Measurements from ENCODE around the gene TDP1. TPM values are rescaled to one million over a fixed set of nuclear protein-coding genes. Genes with fewer than 3 reads are reported as not detected.

TDP1 gene
- total RNA-seq, 1 donor from 2014 or later = 40.2 TPM

- DNase-seq (ENCODE audit: low read depth) = no peak
- H3K4me3 ChIP-seq (ENCODE audit: low read depth, low read length) = no peak overlapping the region
- TF ChIP-seq CTCF (conservative IDR thresholded peaks at IDR 0.05; ENCODE audit: low read depth, low read length) = no peak
Measured at GRCh38 chr14:90000935-90001334, 45.2 kb downstream of the TDP1 start.

- no peak overlapping the region for H3K4me3 ChIP-seq (ENCODE audit: low read depth, low read length)
- no peak for TF ChIP-seq CTCF (conservative IDR thresholded peaks at IDR 0.05; ENCODE audit: low read depth, low read length)
Measured at GRCh38 chr14:90003526-90004307, 48.0 kb downstream of the TDP1 start.

GRCh38 chr14:90005441-90005840 lies 49.7 kb downstream of the TDP1 start:
- H3K4me3 ChIP-seq (ENCODE audit: low read depth, low read length) = no peak overlapping the region
- TF ChIP-seq CTCF (conservative IDR thresholded peaks at IDR 0.05; ENCODE audit: low read depth, low read length) = no peak
- no peak for DNase-seq (ENCODE audit: low read depth)

More at GRCh38 chr14:90003526-90004307, 48.0 kb downstream of the TDP1 start:
- no peak for DNase-seq (ENCODE audit: low read depth)

- no peak overlapping the region for H3K4me3 ChIP-seq (ENCODE audit: low read depth, low read length)
- DNase-seq (ENCODE audit: low read depth) = no peak
- TF ChIP-seq CTCF (conservative IDR thresholded peaks at IDR 0.05; ENCODE audit: low read depth, low read length) = no peak
Measured at GRCh38 chr14:90005939-90006530, 50.3 kb downstream of the TDP1 start.

GRCh38 chr14:90017371-90017770 lies 61.6 kb downstream of the TDP1 start:
- no peak for DNase-seq (ENCODE audit: low read depth)
- TF ChIP-seq CTCF (conservative IDR thresholded peaks at IDR 0.05; ENCODE audit: low read depth, low read length) = no peak
- H3K4me3 ChIP-seq (ENCODE audit: low read depth, low read length) = no peak overlapping the region

GRCh38 chr14:90019824-90020523 lies 64.2 kb downstream of the TDP1 start:
- no peak for DNase-seq (ENCODE audit: low read depth)
- no peak overlapping the region for H3K4me3 ChIP-seq (ENCODE audit: low read depth, low read length)
- no peak for TF ChIP-seq CTCF (conservative IDR thresholded peaks at IDR 0.05; ENCODE audit: low read depth, low read length)
